PC-9 (cell line): ENCODE measurements around the gene RPL7A. TPM values are rescaled to one million over a fixed set of nuclear protein-coding genes. Genes with fewer than 3 reads are reported as not detected.

ENCODE experiments used
- BruUV-seq: library from RNA; stranded (reverse); fragments of 400-500 nt; replicated peaks from 2 replicates; lab custom pipeline; 2021; lab: Mats Ljungman, UMichigan
- CTCF ChIA-PET: fragments of 300-600 bp; sonication (Branson Sonifier 250); formaldehyde crosslinking; loops from one replicate; lab custom pipeline; 2022; ENCODE audit warnings: antibody characterized with exemption; lab: Charles Lee
- POLR2A ChIA-PET: fragments of 300-600 bp; sonication (Branson Sonifier 250); formaldehyde crosslinking; loops from one replicate; lab custom pipeline; 2022; ENCODE audit warnings: antibody characterized with exemption; ENCODE audit not compliant: unreplicated experiment; lab: Charles Lee
- DNase-seq, 2 experiments: peaks; one replicate each; pipeline versions ENCODE4 v3.0.0 to v3.0.0-alpha.2; 2015 to 2022; ENCODE audit warnings: mixed read lengths in 1 of 2
- H2AFZ ChIP-seq: fragments of 200-600 bp; sonication (generic); 2 replicates; pipeline ENCODE4 v1.8.1; 2017; ENCODE audit warnings: antibody characterized with exemption
- H3F3A ChIP-seq: fragments of 200-600 bp; sonication (generic); 2 replicates; pipeline ENCODE4 v1.8.1; 2017; ENCODE audit warnings: antibody characterized with exemption, mild to moderate bottlenecking, low read depth; ENCODE audit not compliant: insufficient read depth
- H3K27ac ChIP-seq: fragments of 200-600 bp; sonication (generic); 2 replicates; pipeline ENCODE4 v1.6.1; 2016; ENCODE audit warnings: mixed run types
- H3K27me3 ChIP-seq: fragments of 200-600 bp; sonication (generic); 2 replicates; pipeline ENCODE4 v1.6.1; 2016; ENCODE audit warnings: low read depth, mixed run types; ENCODE audit not compliant: insufficient read depth
- H3K36me3 ChIP-seq: fragments of 200-600 bp; sonication (generic); 2 replicates; pipeline ENCODE4 v1.6.1; 2016; ENCODE audit warnings: low read depth, mixed run types
- H3K4me1 ChIP-seq: fragments of 200-600 bp; sonication (generic); replicated peaks from 2 replicates; pipeline ENCODE4 v1.6.1; 2016; ENCODE audit warnings: mixed run types; ENCODE audit not compliant: insufficient read depth
- H3K4me2 ChIP-seq: fragments of 200-600 bp; sonication (generic); 2 replicates; pipeline ENCODE4 v1.6.1; 2017; ENCODE audit warnings: mixed run types
- H3K4me3 ChIP-seq: fragments of 200-600 bp; sonication (generic); 2 replicates; pipeline ENCODE4 v1.6.1; 2016; ENCODE audit warnings: mixed run types
- H3K79me2 ChIP-seq: fragments of 200-600 bp; sonication (generic); 2 replicates; pipeline ENCODE4 v1.6.1; 2017; ENCODE audit warnings: low read depth, mixed run types
- H3K9me2 ChIP-seq: fragments of 200-600 bp; sonication (generic); 2 replicates; pipeline ENCODE4 v1.8.1; 2017; ENCODE audit warnings: mild to moderate bottlenecking; ENCODE audit not compliant: insufficient read depth
- H3K9me3 ChIP-seq: fragments of 200-600 bp; sonication (generic); 2 replicates; pipeline ENCODE4 v1.8.1; 2016; ENCODE audit warnings: low read depth; ENCODE audit not compliant: insufficient read depth
- H4K20me1 ChIP-seq: fragments of 200-600 bp; sonication (generic); 2 replicates; pipeline ENCODE4 v1.8.1; 2017; ENCODE audit not compliant: insufficient read depth
- EZH2 ChIP-seq: fragments of 200-600 bp; sonication (generic); IDR thresholded peaks from 2 replicates; pipeline ENCODE4 v1.8.0; 2017; ENCODE audit warnings: antibody characterized with exemption, low read depth
- intact Hi-C: fragments of 100-400 bp; cut with micrococcal nuclease; formaldehyde crosslinking; loops from one replicate; pipeline ENCODE4 v1.10.0; 2022; ENCODE audit not compliant: unreplicated experiment
- total RNA-seq: library from RNA; stranded (reverse); gene quantifications from 2 replicates; pipeline ENCODE4 v1.2.3, GENCODE V29; 2021
- TF ChIP-seq, protein P1 (sequence below): fragments of 200-600 bp; sonication (generic); conservative IDR thresholded peaks from 2 replicates; pipeline ENCODE4 v1.6.1; 2017; ENCODE audit warnings: mixed run types, antibody characterized with exemption, mild to moderate bottlenecking, moderate library complexity

RPL7A gene
- total RNA-seq, 1 experiment from 2014 or later: 2,381 TPM

DNA sequence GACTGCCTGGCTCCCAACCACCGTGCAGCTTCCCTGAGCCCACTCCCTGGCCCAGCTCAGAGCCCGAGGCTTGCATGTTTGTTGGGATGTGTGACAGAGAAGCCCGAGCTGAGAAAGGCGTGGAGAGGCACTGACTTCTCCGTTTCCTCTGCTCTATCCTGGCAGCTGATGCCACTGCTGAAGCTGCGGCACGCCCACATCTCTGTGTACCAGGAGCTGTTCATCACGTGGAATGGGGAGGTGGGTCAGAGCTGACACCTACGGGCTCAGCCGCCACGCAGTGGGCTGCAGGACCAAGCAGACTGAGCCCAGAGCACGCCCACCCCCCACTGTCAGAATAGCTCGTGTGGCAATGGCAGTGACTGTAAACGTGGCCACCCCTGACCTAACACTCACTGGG, 37.4 kb downstream of the RPL7A start:
- no peaks in the 10 kb centered on the region for H3K36me3 ChIP-seq

DNA sequence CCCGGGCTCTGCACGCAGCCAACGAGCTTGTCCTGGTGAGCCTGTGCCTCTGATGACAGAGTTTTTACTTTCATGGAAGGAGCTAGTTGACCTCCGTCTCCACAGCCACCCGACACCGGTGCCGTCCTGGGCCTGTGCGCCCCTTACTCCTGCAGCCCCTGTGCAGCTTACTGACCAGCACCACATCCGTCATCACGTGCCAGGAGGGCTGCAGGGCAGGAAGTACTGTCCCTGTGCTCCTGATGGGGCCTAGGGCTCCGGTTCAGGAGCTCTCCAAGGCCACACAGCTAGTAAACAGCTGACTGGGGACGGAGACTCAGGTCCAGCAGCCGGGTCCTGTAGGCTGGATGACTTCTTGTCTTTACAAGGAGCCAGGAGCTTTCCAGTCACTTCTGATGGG, 38.3 kb downstream of the RPL7A start:
- DNase-seq: no peak
- BruUV-seq: no TSS peak
- no peak overlapping the region for H2AFZ ChIP-seq
- no peaks in the 10 kb centered on the region for H3K9me3 ChIP-seq
- TF ChIP-seq, protein P1, sequence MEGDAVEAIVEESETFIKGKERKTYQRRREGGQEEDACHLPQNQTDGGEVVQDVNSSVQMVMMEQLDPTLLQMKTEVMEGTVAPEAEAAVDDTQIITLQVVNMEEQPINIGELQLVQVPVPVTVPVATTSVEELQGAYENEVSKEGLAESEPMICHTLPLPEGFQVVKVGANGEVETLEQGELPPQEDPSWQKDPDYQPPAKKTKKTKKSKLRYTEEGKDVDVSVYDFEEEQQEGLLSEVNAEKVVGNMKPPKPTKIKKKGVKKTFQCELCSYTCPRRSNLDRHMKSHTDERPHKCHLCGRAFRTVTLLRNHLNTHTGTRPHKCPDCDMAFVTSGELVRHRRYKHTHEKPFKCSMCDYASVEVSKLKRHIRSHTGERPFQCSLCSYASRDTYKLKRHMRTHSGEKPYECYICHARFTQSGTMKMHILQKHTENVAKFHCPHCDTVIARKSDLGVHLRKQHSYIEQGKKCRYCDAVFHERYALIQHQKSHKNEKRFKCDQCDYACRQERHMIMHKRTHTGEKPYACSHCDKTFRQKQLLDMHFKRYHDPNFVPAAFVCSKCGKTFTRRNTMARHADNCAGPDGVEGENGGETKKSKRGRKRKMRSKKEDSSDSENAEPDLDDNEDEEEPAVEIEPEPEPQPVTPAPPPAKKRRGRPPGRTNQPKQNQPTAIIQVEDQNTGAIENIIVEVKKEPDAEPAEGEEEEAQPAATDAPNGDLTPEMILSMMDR: no peak
- TF ChIP-seq EZH2: no peak
- CTCF ChIA-PET: interaction anchor here (0.5 kb wide), 1 partner anchor 13 kb away, joined by 3 read pairs; no protein-coding TSS in a partner anchor
- H3K9me2 ChIP-seq: no peaks in the 10 kb centered on the region
- peaks cover 15% of the 10 kb centered on the region; the same call in 1 of the 2 replicates for H3K27me3 ChIP-seq
- H3K79me2 ChIP-seq: no peaks in the 10 kb centered on the region
- no peak overlapping the region for H3K4me3 ChIP-seq
- no peaks in the 10 kb centered on the region for H3F3A ChIP-seq
- no peak overlapping the region for H3K27ac ChIP-seq
- no peak overlapping the region for H3K4me2 ChIP-seq
- POLR2A ChIA-PET: interaction anchor here (0.6 kb wide), 1 partner anchor 35 kb away, joined by 3 read pairs; no protein-coding TSS in a partner anchor
- H3K36me3 ChIP-seq: no peaks in the 10 kb centered on the region
- intact Hi-C loops: no loop called here
- no peaks in the 10 kb centered on the region for H4K20me1 ChIP-seq
- H3K4me1 ChIP-seq: no peaks in the 10 kb centered on the region

More for the DNA sequence above, 37.4 kb downstream of the RPL7A start:
- Histone ChIP-seq H3K4me1 (no peaks in the 10 kb centered on the region), H2AFZ (no peak overlapping the region), H3F3A (no peaks in the 10 kb centered on the region), H3K9me3 (no peaks in the 10 kb centered on the region), H3K4me2 (no peak overlapping the region), H3K27me3 (peaks cover 12% of the 10 kb centered on the region; the same call in 1 of the 2 replicates), H4K20me1 (no peaks in the 10 kb centered on the region), H3K79me2 (no peaks in the 10 kb centered on the region), H3K27ac (no peak overlapping the region), H3K9me2 (no peaks in the 10 kb centered on the region), H3K4me3 (no peak overlapping the region)
- POLR2A ChIA-PET: no interaction called here
- CTCF ChIA-PET: no interaction called here
- TF ChIP-seq, protein P1: no peak
- no peak for TF ChIP-seq EZH2
- intact Hi-C loops: no loop called here
- DNase-seq: no peak
- BruUV-seq: no TSS peak

DNA sequence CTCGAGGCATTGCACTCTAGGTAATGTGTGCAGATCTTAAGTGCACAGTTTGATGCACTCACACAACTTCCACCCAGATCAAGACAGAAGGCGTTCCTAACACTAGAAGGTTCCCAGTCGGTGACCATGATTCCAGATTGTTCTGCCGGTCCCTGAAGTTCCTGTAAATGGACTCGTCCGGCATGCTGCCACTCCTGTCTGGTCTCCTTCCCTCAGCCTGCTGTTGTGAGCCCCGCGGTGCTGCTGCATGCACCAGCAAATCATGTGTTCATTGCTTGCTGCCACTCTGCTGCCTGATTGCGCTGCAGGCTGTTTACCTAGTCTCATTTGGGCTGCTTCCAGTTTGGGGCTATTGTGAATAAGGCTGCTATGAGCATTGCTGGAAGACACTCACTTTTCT, 39.7 kb downstream of the RPL7A start:
- no peak overlapping the region for H2AFZ ChIP-seq
- no TSS peak for BruUV-seq
- no peaks in the 10 kb centered on the region for H4K20me1 ChIP-seq
- H3K9me2 ChIP-seq: no peaks in the 10 kb centered on the region
- H3K27ac ChIP-seq: no peak overlapping the region
- peaks cover 15% of the 10 kb centered on the region; the same call in 1 of the 2 replicates for H3K27me3 ChIP-seq
- TF ChIP-seq, protein P1: no peak
- TF ChIP-seq EZH2: no peak
- CTCF ChIA-PET: no interaction called here
- intact Hi-C loops: no loop called here
- H3K36me3 ChIP-seq: no peaks in the 10 kb centered on the region
- no peaks in the 10 kb centered on the region for H3K4me1 ChIP-seq
- no peaks in the 10 kb centered on the region for H3F3A ChIP-seq
- peak in 1 of 2 experiments; percentile 42 for DNase-seq
- H3K4me3 ChIP-seq: no peak overlapping the region
- H3K9me3 ChIP-seq: no peaks in the 10 kb centered on the region
- H3K4me2 ChIP-seq: no peak overlapping the region
- no peaks in the 10 kb centered on the region for H3K79me2 ChIP-seq
- POLR2A ChIA-PET: no interaction called here
